Osteoblast (primary cell): Measurements from ENCODE around the gene TIMM17B. TPM values are rescaled to one million over a fixed set of nuclear protein-coding genes. Genes with fewer than 3 reads are reported as not detected.
"Not testable (repeated sequence)": the region's sequence is repeated elsewhere in the genome, so short reads cannot be mapped to it uniquely, and the experiment has no call there.

Experiments used
- DNase-seq: peaks from one replicate; pipeline ENCODE4 v3.0.0; 2011; ENCODE audit warnings: low spot score, mixed read lengths; ENCODE audit not compliant: insufficient read length; ENCODE audit errors: missing footprints
- H2AFZ ChIP-seq: 2 replicates; pipeline ENCODE4 v1.6.0; 2011; ENCODE audit warnings: mild to moderate bottlenecking, low read length
- H3K27ac ChIP-seq: 2 replicates; pipeline ENCODE4 v1.5.1; 2011; ENCODE audit warnings: mild to moderate bottlenecking, low read depth, low read length, moderate library complexity
- H3K27me3 ChIP-seq: 2 replicates; pipeline ENCODE4 v1.6.0; 2012; ENCODE audit warnings: mild to moderate bottlenecking, control low read depth, inconsistent platforms, low read length, moderate library complexity; ENCODE audit not compliant: insufficient read depth
- H3K36me3 ChIP-seq: 2 replicates; pipeline ENCODE4 v1.5.1; 2011; ENCODE audit warnings: mild to moderate bottlenecking, low read length, control low read depth, moderate library complexity; ENCODE audit not compliant: insufficient read depth
- H3K4me1 ChIP-seq: 2 replicates; pipeline ENCODE4 v1.5.1; 2011; ENCODE audit warnings: mild to moderate bottlenecking, low read length, control low read depth, moderate library complexity; ENCODE audit not compliant: insufficient read depth
- H3K4me2 ChIP-seq: 2 replicates; pipeline ENCODE4 v1.6.0; 2011; ENCODE audit warnings: mild to moderate bottlenecking, low read length; ENCODE audit not compliant: insufficient read depth
- H3K4me3 ChIP-seq: fragments of 200-600 bp; sonication (generic); 3 replicates; pipeline ENCODE4 v1.5.1; 2012; ENCODE audit warnings: mild to moderate bottlenecking, low read length, inconsistent platforms; ENCODE audit not compliant: insufficient read depth
- H3K79me2 ChIP-seq: 2 replicates; pipeline ENCODE4 v1.6.0; 2012; ENCODE audit warnings: mild to moderate bottlenecking, low read length, control low read depth, inconsistent platforms; ENCODE audit not compliant: insufficient read depth
- H3K9me3 ChIP-seq: 2 replicates; pipeline ENCODE4 v1.5.1; 2011; ENCODE audit warnings: low read depth, low read length, control low read depth
- H4K20me1 ChIP-seq: 2 replicates; pipeline ENCODE4 v1.6.0; 2012; ENCODE audit warnings: mild to moderate bottlenecking, low read length, control low read depth; ENCODE audit not compliant: insufficient read depth
- CTCF ChIP-seq: IDR thresholded peaks from 2 replicates; pipeline ENCODE4 v1.5.1; 2011; ENCODE audit warnings: mild to moderate bottlenecking, low read depth, low read length, moderate library complexity; ENCODE audit errors: extremely low read depth
- total RNA-seq: library from RNA; depleted of rRNA; stranded (reverse); fragments of >200 nt; gene quantifications from 2 replicates; pipeline ENCODE4 v1.2.3, GENCODE V29; 2012

Gene TIMM17B
- total RNA-seq, 1 donor: 24.2 TPM

GRCh38 chrX:48891402-48892288 is 5.9 kb downstream of the TIMM17B start:
- Histone ChIP-seq H2AFZ (peak overlapping the region; percentile 47), H3K4me1 (peaks cover 7% of the 10 kb centered on the region), H3K27ac (no peak overlapping the region), H3K27me3 (no peaks in the 10 kb centered on the region), H3K36me3 (peaks cover 3% of the 10 kb centered on the region), H3K79me2 (peaks cover 15% of the 10 kb centered on the region), H4K20me1 (no peaks in the 10 kb centered on the region), H3K9me3 (no peaks in the 10 kb centered on the region), H3K4me3 (peak overlapping the region; percentile 69), H3K4me2 (peak overlapping the region; percentile 81)
- DNase-seq: peak; percentile 92
- TF ChIP-seq CTCF: peak; percentile 31

- H3K36me3 ChIP-seq: peaks cover 3% of the 10 kb centered on the region
- peak; percentile 73 for DNase-seq
- H3K27ac ChIP-seq: no peak overlapping the region
- peak overlapping the region; percentile 69 for H3K4me3 ChIP-seq
- peak overlapping the region; percentile 81 for H3K4me2 ChIP-seq
- peaks cover 9% of the 10 kb centered on the region for H3K79me2 ChIP-seq
- H3K4me1 ChIP-seq: peaks cover 4% of the 10 kb centered on the region
- H3K9me3 ChIP-seq: no peaks in the 10 kb centered on the region
- no peaks in the 10 kb centered on the region for H3K27me3 ChIP-seq
- peak overlapping the region; percentile 68 for H2AFZ ChIP-seq
- no peak for TF ChIP-seq CTCF
- H4K20me1 ChIP-seq: no peaks in the 10 kb centered on the region
Measured at GRCh38 chrX:48890934-48891401, 6.6 kb downstream of the TIMM17B start.

GRCh38 chrX:48890296-48890925 is 7.2 kb downstream of the TIMM17B start:
- H3K79me2 ChIP-seq: peaks cover 7% of the 10 kb centered on the region
- no peaks in the 10 kb centered on the region for H3K27me3 ChIP-seq
- no peaks in the 10 kb centered on the region for H3K9me3 ChIP-seq
- H3K4me3 ChIP-seq: peak overlapping the region; percentile 69
- peak overlapping the region; percentile 81 for H3K4me2 ChIP-seq
- peak; percentile 50 for DNase-seq
- H3K27ac ChIP-seq: no peak overlapping the region
- peaks cover 3% of the 10 kb centered on the region for H3K36me3 ChIP-seq
- TF ChIP-seq CTCF: no peak
- no peaks in the 10 kb centered on the region for H4K20me1 ChIP-seq
- H3K4me1 ChIP-seq: peaks cover 4% of the 10 kb centered on the region
- H2AFZ ChIP-seq: peak overlapping the region; percentile 68

GRCh38 chrX:48886586-48886985 is 11.0 kb downstream of the TIMM17B start:
- not testable (repeated sequence) for H3K9me3 ChIP-seq, H3K27ac ChIP-seq, DNase-seq, H3K36me3 ChIP-seq, H4K20me1 ChIP-seq, H3K27me3 ChIP-seq, H3K4me2 ChIP-seq, H2AFZ ChIP-seq, H3K4me3 ChIP-seq, H3K4me1 ChIP-seq, H3K79me2 ChIP-seq
